BE2C (cell line): ENCODE results near the gene ASGR1.
A peak's percentile ranks its signal among the peaks of the same experiment; 100 is the strongest.

Experiments used
- DNase-seq: peaks from one replicate; pipeline ENCODE4 v3.0.0-alpha.2; 2020
- H3K27me3 ChIP-seq: fragments of 250-450 bp; sonication (Bioruptor Pico); 2 replicates; pipeline ENCODE4 v1.5.1; 2020; ENCODE audit warnings: mild to moderate bottlenecking
- H3K36me3 ChIP-seq: fragments of 250-450 bp; sonication (Bioruptor Pico); 2 replicates; pipeline ENCODE4 v1.5.1; 2020; ENCODE audit warnings: mild to moderate bottlenecking
- H3K4me1 ChIP-seq: fragments of 250-450 bp; sonication (Bioruptor Pico); 2 replicates; pipeline ENCODE4 v1.5.1; 2020
- H3K4me3 ChIP-seq: 2 replicates; pipeline ENCODE4 v1.5.1; 2011; ENCODE audit warnings: low read depth, low read length
- H3K9me3 ChIP-seq: fragments of 250-450 bp; sonication (Bioruptor Pico); 2 replicates; pipeline ENCODE4 v1.5.1; 2020
- CTCF ChIP-seq: IDR thresholded peaks from 2 replicates; pipeline ENCODE4 v1.5.1; 2012; ENCODE audit warnings: mild to moderate bottlenecking, low read depth, low read length

Gene ASGR1

GRCh38 chr17:7220593-7221277 is 41.6 kb upstream of the ASGR1 start:
- peaks cover 14% of the 10 kb centered on the region for H3K36me3 ChIP-seq
- peak; percentile 57 for TF ChIP-seq CTCF
- no peaks in the 10 kb centered on the region for H3K27me3 ChIP-seq
- DNase-seq: peak; percentile 67
- H3K9me3 ChIP-seq: no peaks in the 10 kb centered on the region
- peaks cover 5% of the 10 kb centered on the region; the same call in 1 of the 2 replicates for H3K4me1 ChIP-seq
- peak overlapping the region; percentile 72 for H3K4me3 ChIP-seq

- Histone ChIP-seq H3K4me1 (peaks cover 8% of the 10 kb centered on the region; the same call in 1 of the 2 replicates), H3K4me3 (peak within 1 kb of the TSS; percentile 72), H3K36me3 (peaks cover 14% of the 10 kb centered on the region), H3K27me3 (no peaks in the 10 kb centered on the region), H3K9me3 (no peaks in the 10 kb centered on the region)
- TF ChIP-seq CTCF: no peak
- peak; percentile 81 for DNase-seq
Observed at GRCh38 chr17:7219812-7220592, 40.8 kb upstream of the ASGR1 start, which contains the start of the genes ACADVL and DLG4. Gene ACADVL (plus strand): TSS chr17:7219938. CDS start chr17:7219985, 47 bp downstream. Gene DLG4 (minus strand): TSS chr17:7219836.

- no peaks in the 10 kb centered on the region for H3K9me3 ChIP-seq
- H3K36me3 ChIP-seq: peaks cover 14% of the 10 kb centered on the region
- DNase-seq: no peak
- H3K4me1 ChIP-seq: peaks cover 8% of the 10 kb centered on the region; the same call in 1 of the 2 replicates
- peak overlapping the region; percentile 72 for H3K4me3 ChIP-seq
- H3K27me3 ChIP-seq: no peaks in the 10 kb centered on the region
- TF ChIP-seq CTCF: no peak
Observed at GRCh38 chr17:7219229-7219811, 40.1 kb upstream of the ASGR1 start.

- Histone ChIP-seq H3K36me3 (peaks cover 10% of the 10 kb centered on the region), H3K27me3 (no peaks in the 10 kb centered on the region), H3K4me3 (no peak overlapping the region), H3K9me3 (no peaks in the 10 kb centered on the region), H3K4me1 (peaks cover 8% of the 10 kb centered on the region; the same call in 1 of the 2 replicates)
- DNase-seq: no peak
- no peak for TF ChIP-seq CTCF
Observed at GRCh38 chr17:7218758-7219157, 39.6 kb upstream of the ASGR1 start.

- Histone ChIP-seq H3K36me3 (peaks cover 4% of the 10 kb centered on the region), H3K9me3 (no peaks in the 10 kb centered on the region), H3K4me3 (no peak overlapping the region), H3K27me3 (no peaks in the 10 kb centered on the region), H3K4me1 (peaks cover 8% of the 10 kb centered on the region; the same call in 1 of the 2 replicates)
- DNase-seq: no peak
- no peak for TF ChIP-seq CTCF
Observed at GRCh38 chr17:7218166-7218565, 39.0 kb upstream of the ASGR1 start.
